HG03521 (cell line): ENCODE measurements around the gene KAT14.
"Not testable (repeated sequence)": the region's sequence is repeated elsewhere in the genome, so short reads cannot be mapped to it uniquely, and the experiment has no call there.

Source experiments
- ATAC-seq: cut with Tn5 transposase; IDR thresholded peaks from one replicate; pipeline ENCODE4 v1.9.1; 2021; ENCODE audit warnings: mild to moderate bottlenecking, moderate library complexity; ENCODE audit not compliant: unreplicated experiment

The KAT14 gene

GRCh38 chr20:18203700-18204099, 66.0 kb downstream of the KAT14 start:
- ATAC-seq: not testable (repeated sequence)

GRCh38 chr20:18213002-18213401, 75.3 kb downstream of the KAT14 start:
- ATAC-seq: no peak

DNA sequence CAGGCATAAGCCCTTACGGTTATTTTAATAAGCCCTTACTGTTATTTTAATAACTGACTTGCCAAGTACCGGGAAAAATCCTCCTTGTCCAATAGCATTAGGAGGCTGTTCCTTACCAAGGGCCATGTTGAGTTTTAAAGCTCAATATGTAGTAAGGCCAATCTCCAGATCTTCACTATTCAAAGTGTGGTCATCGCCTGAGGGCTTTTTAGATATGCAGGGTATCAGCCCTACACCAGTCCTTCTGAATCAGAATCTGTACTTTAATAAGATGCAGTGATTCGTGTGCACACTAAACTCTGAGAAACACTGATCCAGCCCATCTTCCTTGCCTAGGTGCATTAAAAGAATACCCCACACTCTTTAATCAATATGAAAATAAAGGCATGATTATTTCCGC, 77.9 kb downstream of the KAT14 start:
- no peak for ATAC-seq

DNA sequence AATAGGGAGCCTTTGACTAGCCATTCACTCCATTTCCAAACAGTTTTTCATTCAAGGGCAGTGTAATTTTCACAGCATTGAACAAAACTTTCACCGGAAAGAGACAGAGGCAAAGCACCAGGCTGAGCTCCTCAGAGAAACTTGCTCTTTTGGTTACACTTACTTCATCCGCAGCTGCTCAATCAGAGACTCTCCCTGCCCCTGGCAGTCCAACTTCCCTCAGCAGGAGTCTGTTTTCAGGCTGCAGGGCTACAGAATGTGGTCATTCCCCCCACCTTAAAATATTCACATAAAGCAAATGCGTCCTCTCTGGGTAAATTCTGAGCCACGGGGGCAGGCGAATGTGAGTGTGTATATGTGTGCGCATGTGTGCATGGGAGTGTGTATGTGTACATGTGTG, 80.6 kb downstream of the KAT14 start:
- ATAC-seq: no peak

DNA sequence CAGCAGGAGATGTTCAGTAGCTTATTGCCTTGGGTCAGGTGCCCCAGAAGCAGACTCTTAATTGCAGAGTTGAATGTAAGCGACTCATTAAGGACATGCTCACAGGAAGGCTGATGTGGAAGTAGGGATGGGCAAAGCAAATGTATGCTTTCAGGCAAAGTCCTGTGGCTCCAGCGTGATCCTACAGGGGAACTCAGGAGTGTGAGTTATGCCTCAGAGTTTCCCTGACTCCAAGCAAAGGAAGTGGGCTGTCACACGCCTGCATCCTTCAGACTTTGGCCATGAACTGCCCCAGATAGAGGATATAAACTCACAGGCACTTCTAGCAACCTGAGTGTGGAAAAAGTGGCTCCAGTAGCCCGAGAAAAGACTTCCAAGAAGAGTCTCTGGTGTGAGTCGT, 85.7 kb downstream of the KAT14 start:
- ATAC-seq: no peak

DNA sequence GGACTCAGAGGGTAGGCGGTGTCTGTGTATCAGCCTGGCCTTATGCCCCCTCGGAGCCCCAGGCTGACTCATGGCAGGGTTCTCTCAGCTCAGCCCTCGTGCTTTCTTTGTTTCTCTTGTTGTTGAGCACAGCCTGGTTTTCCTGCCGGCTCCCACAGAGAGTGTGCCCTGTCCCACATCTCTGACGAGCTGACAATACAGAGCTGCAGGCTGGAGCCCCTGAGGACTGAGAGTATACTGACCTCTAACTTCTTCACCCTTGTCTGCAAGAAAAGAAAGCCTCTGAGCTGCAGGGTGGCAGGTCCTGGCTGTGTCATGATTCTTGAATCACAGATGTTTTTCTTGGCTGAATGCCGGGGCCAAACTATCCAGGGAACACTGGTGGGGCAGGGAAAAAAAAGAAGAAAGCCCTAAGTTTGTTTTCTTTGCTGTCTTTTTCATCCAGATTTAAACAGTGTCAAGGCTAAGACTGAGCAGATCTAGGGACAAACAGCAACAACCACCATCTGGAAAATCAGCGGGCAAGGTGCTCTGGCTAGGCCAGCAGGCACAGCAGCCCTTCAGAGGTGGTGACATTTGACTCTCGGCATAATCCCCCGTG, 87.4 kb downstream of the KAT14 start:
- no peak for ATAC-seq

DNA sequence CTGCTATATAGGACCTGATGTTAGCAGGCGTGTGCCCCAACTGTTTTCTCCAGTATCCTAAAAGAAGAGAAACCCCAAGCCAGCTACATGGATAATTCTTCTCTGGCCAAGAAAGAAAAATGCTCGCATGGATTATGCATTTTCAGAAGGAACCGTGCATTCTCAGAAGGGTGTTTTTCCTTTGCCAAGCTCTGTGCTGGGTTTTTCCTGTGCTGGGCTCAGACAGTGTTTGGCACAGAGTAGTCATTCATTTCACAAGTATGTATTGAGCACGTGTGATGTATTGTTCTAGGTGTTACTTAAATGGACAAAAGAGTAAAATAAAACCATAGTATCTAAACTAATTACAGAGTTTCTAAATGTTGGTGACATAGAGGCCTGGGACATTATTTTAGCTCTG, 88.0 kb downstream of the KAT14 start:
- ATAC-seq: no peak

DNA sequence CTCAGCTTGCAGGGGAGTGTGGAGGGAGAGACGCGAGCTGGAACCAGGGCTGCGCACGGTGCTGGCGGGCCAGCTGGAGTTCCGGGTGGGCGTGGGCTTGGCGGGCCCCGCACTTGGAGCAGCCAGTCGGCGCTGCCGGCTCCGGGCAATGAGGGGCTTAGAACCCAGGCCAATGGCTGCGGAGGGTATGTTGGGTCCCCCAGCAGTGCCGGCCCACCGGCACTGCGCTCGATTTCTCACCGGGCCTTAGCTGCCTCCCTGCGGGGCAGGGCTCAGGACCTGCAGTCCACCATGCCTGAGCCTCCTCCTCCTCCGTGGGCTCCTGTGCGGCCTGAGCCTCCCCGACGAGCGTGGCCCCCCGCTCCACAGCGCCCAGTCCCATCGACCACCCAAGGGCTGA, 89.1 kb downstream of the KAT14 start:
- ATAC-seq: not testable (repeated sequence)

GRCh38 chr20:18233408-18233943, 95.8 kb downstream of the KAT14 start:
- no peak for ATAC-seq
